Stimulated activated CD4-positive, alpha-beta T cell treated with anti-CD3 and anti-CD28 coated beads, Interleukin-15, amount 100 ng/mL, for 24 hours (primary cell): ENCODE data around the gene PRPF8.
"Not testable (repeated sequence)": the region's sequence is repeated elsewhere in the genome, so short reads cannot be mapped to it uniquely, and the experiment has no call there.

Source experiments
- DNase-seq: peaks from one replicate; pipeline ENCODE4 v3.0.0-alpha.2; 2020

The PRPF8 gene

GRCh38 chr17:1688405-1688804, 3.7 kb upstream of the PRPF8 start:
- DNase-seq = not testable (repeated sequence)

GRCh38 chr17:1686086-1686485, 1.4 kb upstream of the PRPF8 start:
- DNase-seq = no peak

GRCh38 chr17:1683459-1683858, 1.2 kb downstream of the PRPF8 start:
- DNase-seq = no peak

- DNase-seq = no peak
These were observed 8.3 kb downstream of the PRPF8 start for GRCh38 chr17:1676401-1676800.

GRCh38 chr17:1673041-1673785, 11.5 kb downstream of the PRPF8 start:
- peak; percentile 19 for DNase-seq

GRCh38 chr17:1663934-1664333, 20.7 kb downstream of the PRPF8 start:
- not testable (repeated sequence) for DNase-seq

GRCh38 chr17:1661045-1661444, 23.6 kb downstream of the PRPF8 start:
- no peak for DNase-seq

- no peak for DNase-seq
These were observed 26.6 kb downstream of the PRPF8 start for GRCh38 chr17:1658100-1658499.

- DNase-seq = no peak
These were observed 30.9 kb downstream of the PRPF8 start for GRCh38 chr17:1653735-1654134.

GRCh38 chr17:1652794-1653193, 31.9 kb downstream of the PRPF8 start:
- not testable (repeated sequence) for DNase-seq

GRCh38 chr17:1651559-1651844, 33.2 kb downstream of the PRPF8 start:
- no peak for DNase-seq

GRCh38 chr17:1650731-1651558, 33.7 kb downstream of the PRPF8 start:
- no peak for DNase-seq

- DNase-seq = peak; percentile 65
These were observed 34.7 kb downstream of the PRPF8 start, which contains the start of gene RILP for GRCh38 chr17:1649844-1650501. Gene RILP (minus strand): TSS chr17:1649866. CDS start chr17:1649804, 62 bp downstream.

GRCh38 chr17:1648963-1649843, 35.5 kb downstream of the PRPF8 start:
- DNase-seq = peak; percentile 94

GRCh38 chr17:1648173-1648962, 36.3 kb downstream of the PRPF8 start:
- no peak for DNase-seq

- DNase-seq = no peak
These were observed 36.9 kb downstream of the PRPF8 start for GRCh38 chr17:1647802-1648171.

GRCh38 chr17:1646199-1646875, 38.3 kb downstream of the PRPF8 start:
- DNase-seq = no peak

- no peak for DNase-seq
These were observed 39.2 kb downstream of the PRPF8 start, which contains the start of gene SCARF1 for GRCh38 chr17:1645207-1646171. Gene SCARF1 (minus strand): TSS chr17:1645732. CDS start chr17:1645697, 35 bp downstream.

GRCh38 chr17:1644493-1645206, 40.0 kb downstream of the PRPF8 start:
- peak; percentile 64 for DNase-seq
